ENCODE measurements around the gene ADCY4. TPM values are rescaled to one million over a fixed set of nuclear protein-coding genes. Genes with fewer than 3 reads are reported as not detected.

The ADCY4 gene
- total RNA-seq, 1 experiment from 2014 or later = 0.86 TPM

DNA sequence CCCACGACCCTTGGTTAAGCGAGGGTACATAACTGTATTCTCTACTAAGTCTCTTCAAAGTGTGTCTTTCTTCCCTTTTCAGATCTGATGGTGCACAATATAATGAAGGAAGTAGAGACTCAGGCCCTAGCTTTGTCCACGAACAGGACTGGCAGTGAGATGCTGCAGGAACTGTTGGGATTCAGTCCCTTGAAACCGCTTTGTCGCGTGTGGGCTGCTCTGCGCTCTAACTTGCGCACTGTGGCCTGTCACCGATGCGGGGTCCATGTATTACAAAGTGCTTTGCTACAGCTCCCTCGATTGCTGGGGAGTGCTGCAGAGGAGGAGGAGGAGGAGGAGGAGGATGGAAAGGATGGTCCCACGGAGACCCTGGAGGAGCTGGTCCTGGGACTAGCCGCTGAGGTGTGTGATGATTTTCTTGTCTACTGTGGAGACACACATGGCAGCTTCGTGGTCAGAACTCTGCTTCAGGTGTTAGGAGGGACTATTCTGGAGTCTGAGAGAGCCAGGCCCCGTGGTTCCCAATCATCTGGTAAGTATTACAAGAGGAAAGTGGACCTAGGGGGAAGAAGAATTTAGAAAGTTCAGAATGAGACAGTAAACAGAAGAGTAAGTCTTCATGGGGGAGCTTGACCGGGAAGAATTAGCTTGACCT is 34.4 kb downstream of the ADCY4 start:
- no peak for ATAC-seq
- H3K9me2 ChIP-seq (ENCODE audit: insufficient read depth) = no peaks in the 10 kb centered on the region
- no TSS peak for BruUV-seq (replicated peaks)
- peak overlapping the region; percentile 77 for H3K27ac ChIP-seq (ENCODE audit: low read depth, low read length)
- H3K27me3 ChIP-seq (ENCODE audit: insufficient read depth, low read length) = no peaks in the 10 kb centered on the region
- H3K9ac ChIP-seq (ENCODE audit: low read length) = peak overlapping the region; percentile 79
- intact Hi-C loops (cut with micrococcal nuclease) = no loop called here
- ChIA-PET CTCF (interaction anchor here (1.1 to 4.7 kb wide), 6 partner anchors 8 to 136 kb away, joined by 3 to 71 read pairs (median 12); partner anchors contain the start of genes CIDEB and TINF2), POLR2A (interaction anchor here (0.8 to 3.7 kb wide), 4 partner anchors 29 to 207 kb away, joined by 3 to 30 read pairs (median 6); partner anchors contain the start of genes KHNYN, PCK2, RABGGTA and TINF2), RAD21 (ENCODE audit: low non-redundant PET in 1 of 2, low total read pairs in 2 of 2, uncharacterized antibody in 2 of 2, unreplicated experiment in 2 of 2) (interaction anchor here (0.7 to 1.8 kb wide), 3 partner anchors 57 to 131 kb away, joined by 3 to 9 read pairs (median 4); partner anchors contain the start of gene TINF2 (in 2 of the 2))
- no peaks in the 10 kb centered on the region for H4K20me1 ChIP-seq (ENCODE audit: insufficient read depth)
- peaks cover 37 to 45% of the 10 kb centered on the region in 2 experiments for H3K36me3 ChIP-seq (ENCODE audit: control insufficient read depth in 1 of 2, insufficient read depth in 2 of 2, low read length in 2 of 2)
- peak overlapping the region; percentile 66 to 80 for H3K4me3 ChIP-seq (replicated peaks in 1 of 2; ENCODE audit: low read depth in 1 of 2, low read length in 2 of 2)
- H3K79me2 ChIP-seq (ENCODE audit: insufficient read depth, low read length) = peaks cover 28% of the 10 kb centered on the region
- H3K4me2 ChIP-seq (ENCODE audit: low read length) = peak overlapping the region; percentile 95
- H3K9me3 ChIP-seq (ENCODE audit: control insufficient read depth in 1 of 2, insufficient read depth in 1 of 2, low read depth in 1 of 2, low read length in 2 of 2) = no peaks in the 10 kb centered on the region
- TF ChIP-seq, protein P1, sequence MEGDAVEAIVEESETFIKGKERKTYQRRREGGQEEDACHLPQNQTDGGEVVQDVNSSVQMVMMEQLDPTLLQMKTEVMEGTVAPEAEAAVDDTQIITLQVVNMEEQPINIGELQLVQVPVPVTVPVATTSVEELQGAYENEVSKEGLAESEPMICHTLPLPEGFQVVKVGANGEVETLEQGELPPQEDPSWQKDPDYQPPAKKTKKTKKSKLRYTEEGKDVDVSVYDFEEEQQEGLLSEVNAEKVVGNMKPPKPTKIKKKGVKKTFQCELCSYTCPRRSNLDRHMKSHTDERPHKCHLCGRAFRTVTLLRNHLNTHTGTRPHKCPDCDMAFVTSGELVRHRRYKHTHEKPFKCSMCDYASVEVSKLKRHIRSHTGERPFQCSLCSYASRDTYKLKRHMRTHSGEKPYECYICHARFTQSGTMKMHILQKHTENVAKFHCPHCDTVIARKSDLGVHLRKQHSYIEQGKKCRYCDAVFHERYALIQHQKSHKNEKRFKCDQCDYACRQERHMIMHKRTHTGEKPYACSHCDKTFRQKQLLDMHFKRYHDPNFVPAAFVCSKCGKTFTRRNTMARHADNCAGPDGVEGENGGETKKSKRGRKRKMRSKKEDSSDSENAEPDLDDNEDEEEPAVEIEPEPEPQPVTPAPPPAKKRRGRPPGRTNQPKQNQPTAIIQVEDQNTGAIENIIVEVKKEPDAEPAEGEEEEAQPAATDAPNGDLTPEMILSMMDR (IDR thresholded peaks at IDR 0.05 in 2 of 3, conservative IDR thresholded peaks at IDR 0.05 in 1 of 3; ENCODE audit: borderline replicate concordance in 1 of 3, insufficient read depth in 1 of 3, low read depth in 2 of 3, low read length in 2 of 3) = no peak
- TF ChIP-seq RAD21 (IDR thresholded peaks at IDR 0.05; ENCODE audit: low read depth) (no peak), TCF7L2 (IDR thresholded peaks at IDR 0.05; ENCODE audit: borderline replicate concordance, extremely low read depth, insufficient read depth, insufficient read length) (no peak), EGR1 (IDR thresholded peaks at IDR 0.05; ENCODE audit: low read depth) (no peak), JUND (IDR thresholded peaks at IDR 0.05) (no peak)
- TF ChIP-seq, protein P2, sequence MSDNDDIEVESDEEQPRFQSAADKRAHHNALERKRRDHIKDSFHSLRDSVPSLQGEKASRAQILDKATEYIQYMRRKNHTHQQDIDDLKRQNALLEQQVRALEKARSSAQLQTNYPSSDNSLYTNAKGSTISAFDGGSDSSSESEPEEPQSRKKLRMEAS (IDR thresholded peaks at IDR 0.05) = no peak
- H2AFZ ChIP-seq (ENCODE audit: low read depth, low read length, poor library complexity, severe bottlenecking) = no peak overlapping the region
- DNase-seq (ENCODE audit: low read depth, low spot score) = no peak
- H3K4me1 ChIP-seq (ENCODE audit: control insufficient read depth in 1 of 2, insufficient read depth in 2 of 2, low read length in 2 of 2) = peaks cover 17 to 31% of the 10 kb centered on the region in 2 experiments
